CD4-positive, alpha-beta T cell (primary cell): ENCODE measurements around the gene STARD13. TPM values are rescaled to one million over a fixed set of nuclear protein-coding genes. Genes with fewer than 3 reads are reported as not detected.

Experiments used
- ATAC-seq: fragments of 200-7000 bp; cut with Tn5 transposase; one replicate; pipeline ENCODE4 v1.10.0; 2022; ENCODE audit warnings: mild to moderate bottlenecking; ENCODE audit not compliant: poor library complexity
- CTCF ChIA-PET: fragments of 350-600 bp; sonication (Branson Sonifier 250); formaldehyde crosslinking; loops from one replicate; lab custom pipeline; 2021; ENCODE audit warnings: antibody characterized with exemption, inconsistent platforms; lab: Charles Lee
- POLR2A ChIA-PET: fragments of 350-600 bp; sonication (Branson Sonifier 250); formaldehyde crosslinking; loops from one replicate; lab custom pipeline; 2021; ENCODE audit warnings: antibody characterized with exemption, inconsistent platforms; lab: Charles Lee
- DNase-seq, 14 experiments: peaks; one replicate each; pipeline ENCODE4 v3.0.0-alpha.2; 2013 to 2020; ENCODE audit warnings: mixed read lengths in 2 of 14
- H3K27ac ChIP-seq, 2 donors: one replicate each; pipeline versions ENCODE4 v1.5.1 to v1.7.0; 2013; ENCODE audit warnings: low read length in 2 of 2, low read depth in 1 of 2, mild to moderate bottlenecking in 1 of 2
- H3K27me3 ChIP-seq, 2 experiments: 1 replicate in 1 of 2; 2 replicates in 1 of 2; pipeline versions ENCODE4 v1.6.1 to v1.7.0; 2013; ENCODE audit warnings: low read length in 2 of 2, control low read depth in 1 of 2, mild to moderate bottlenecking in 1 of 2, moderate library complexity in 1 of 2; ENCODE audit not compliant: insufficient read depth in 2 of 2, control insufficient read depth in 1 of 2
- H3K36me3 ChIP-seq: one replicate; pipeline ENCODE4 v1.6.1; 2013; ENCODE audit warnings: low read length, control low read depth; ENCODE audit not compliant: insufficient read depth
- H3K4me1 ChIP-seq: one replicate; pipeline ENCODE4 v1.6.1; 2013; ENCODE audit warnings: low read length, control low read depth; ENCODE audit not compliant: insufficient read depth
- H3K4me3 ChIP-seq: one replicate; pipeline ENCODE4 v1.5.1; 2013; ENCODE audit warnings: mild to moderate bottlenecking, low read length, moderate library complexity
- H3K9me3 ChIP-seq, 2 experiments: 1 replicate in 1 of 2; 2 replicates in 1 of 2; pipeline versions ENCODE4 v1.6.1 to v1.7.0; 2013; ENCODE audit warnings: low read length in 2 of 2, mild to moderate bottlenecking in 2 of 2, control low read depth in 1 of 2, moderate library complexity in 1 of 2; ENCODE audit not compliant: control insufficient read depth in 1 of 2, insufficient read depth in 1 of 2
- H3K27ac Mint-ChIP-seq: one replicate; pipeline ENCODE4 v1.8.0; 2020; ENCODE audit warnings: mixed read lengths
- H3K27me3 Mint-ChIP-seq: one replicate; pipeline ENCODE4 v1.8.0; 2021; ENCODE audit warnings: mixed read lengths
- H3K36me3 Mint-ChIP-seq: one replicate; pipeline ENCODE4 v1.8.0; 2021; ENCODE audit warnings: low read depth, mixed read lengths
- H3K4me1 Mint-ChIP-seq: one replicate; pipeline ENCODE4 v1.8.0; 2021; ENCODE audit warnings: low read depth, mixed read lengths
- H3K4me3 Mint-ChIP-seq: one replicate; pipeline ENCODE4 v1.8.0; 2020; ENCODE audit warnings: mild to moderate bottlenecking, mixed read lengths
- H3K9me3 Mint-ChIP-seq: one replicate; pipeline ENCODE4 v1.8.0; 2020; ENCODE audit warnings: mixed read lengths
- intact Hi-C, 2 experiments: fragments of 100-400 bp; cut with DNase I in 1 of 2; cut with micrococcal nuclease in 1 of 2; formaldehyde crosslinking; loops; one replicate each; pipeline versions ENCODE4 v1.15.1 to v1.9.0; 2023 to 2025; cut with DNase I, micrococcal nuclease
- total RNA-seq, 174 experiments: library from RNA in 2 of 174; stranded (reverse) in 2 of 174; gene quantifications; one replicate each; pipeline ENCODE4 v1.2.3 and lab custom pipeline; 2021 to 2026
- TF ChIP-seq, protein P1 (sequence below): fragments of 200-600 bp; IDR thresholded peaks from one replicate; pipeline ENCODE4 v1.8.0; 2022; ENCODE audit warnings: antibody characterized with exemption, mild to moderate bottlenecking

STARD13 gene
- total RNA-seq, 2 experiments from 2014 or later, result not detected

- ATAC-seq (no peak), DNase-seq (no peak)
- no peak overlapping the region for H3K27ac Mint-ChIP-seq
- no peaks in the 10 kb centered on the region for H3K36me3 Mint-ChIP-seq
- ChIA-PET POLR2A (no interaction called here), CTCF (no interaction called here)
- Histone ChIP-seq H3K27ac (no peak overlapping the region), H3K4me1 (no peaks in the 10 kb centered on the region), H3K9me3 (no peaks in the 10 kb centered on the region), H3K4me3 (no peak overlapping the region), H3K36me3 (no peaks in the 10 kb centered on the region), H3K27me3 (no peaks in the 10 kb centered on the region)
- TF ChIP-seq, protein P1, sequence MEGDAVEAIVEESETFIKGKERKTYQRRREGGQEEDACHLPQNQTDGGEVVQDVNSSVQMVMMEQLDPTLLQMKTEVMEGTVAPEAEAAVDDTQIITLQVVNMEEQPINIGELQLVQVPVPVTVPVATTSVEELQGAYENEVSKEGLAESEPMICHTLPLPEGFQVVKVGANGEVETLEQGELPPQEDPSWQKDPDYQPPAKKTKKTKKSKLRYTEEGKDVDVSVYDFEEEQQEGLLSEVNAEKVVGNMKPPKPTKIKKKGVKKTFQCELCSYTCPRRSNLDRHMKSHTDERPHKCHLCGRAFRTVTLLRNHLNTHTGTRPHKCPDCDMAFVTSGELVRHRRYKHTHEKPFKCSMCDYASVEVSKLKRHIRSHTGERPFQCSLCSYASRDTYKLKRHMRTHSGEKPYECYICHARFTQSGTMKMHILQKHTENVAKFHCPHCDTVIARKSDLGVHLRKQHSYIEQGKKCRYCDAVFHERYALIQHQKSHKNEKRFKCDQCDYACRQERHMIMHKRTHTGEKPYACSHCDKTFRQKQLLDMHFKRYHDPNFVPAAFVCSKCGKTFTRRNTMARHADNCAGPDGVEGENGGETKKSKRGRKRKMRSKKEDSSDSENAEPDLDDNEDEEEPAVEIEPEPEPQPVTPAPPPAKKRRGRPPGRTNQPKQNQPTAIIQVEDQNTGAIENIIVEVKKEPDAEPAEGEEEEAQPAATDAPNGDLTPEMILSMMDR, result no peak
- intact Hi-C loops, result loop anchor here in 1 of 2 experiments (10.0 kb wide), 1 partner anchor 1945 kb away; no protein-coding TSS in a partner anchor
- H3K4me3 Mint-ChIP-seq, result no peak overlapping the region
- no peaks in the 10 kb centered on the region for H3K9me3 Mint-ChIP-seq
- no peaks in the 10 kb centered on the region for H3K4me1 Mint-ChIP-seq
- no peaks in the 10 kb centered on the region for H3K27me3 Mint-ChIP-seq
These were observed 65.6 kb downstream of the STARD13 start for GRCh38 chr13:33219926-33220325.

GRCh38 chr13:33218426-33218825, 67.1 kb downstream of the STARD13 start:
- no peaks in the 10 kb centered on the region for H3K36me3 Mint-ChIP-seq
- H3K36me3 ChIP-seq, result no peaks in the 10 kb centered on the region
- H3K27me3 ChIP-seq, result no peaks in the 10 kb centered on the region
- ATAC-seq, result no peak
- no peak overlapping the region for H3K4me3 Mint-ChIP-seq
- TF ChIP-seq, protein P1, result no peak
- intact Hi-C loops, result no loop called here
- H3K4me1 ChIP-seq, result no peaks in the 10 kb centered on the region
- no peaks in the 10 kb centered on the region for H3K27me3 Mint-ChIP-seq
- no peaks in the 10 kb centered on the region for H3K9me3 ChIP-seq
- H3K4me3 ChIP-seq, result no peak overlapping the region
- no peak for DNase-seq
- no peaks in the 10 kb centered on the region for H3K9me3 Mint-ChIP-seq
- POLR2A ChIA-PET, result no interaction called here
- no peaks in the 10 kb centered on the region for H3K4me1 Mint-ChIP-seq
- H3K27ac ChIP-seq, result no peak overlapping the region
- H3K27ac Mint-ChIP-seq, result no peak overlapping the region
- CTCF ChIA-PET, result no interaction called here

GRCh38 chr13:33218020-33218419, 67.5 kb downstream of the STARD13 start:
- Mint-ChIP-seq H3K9me3 (no peaks in the 10 kb centered on the region), H3K27ac (no peak overlapping the region), H3K36me3 (no peaks in the 10 kb centered on the region), H3K4me3 (no peak overlapping the region), H3K4me1 (no peaks in the 10 kb centered on the region), H3K27me3 (no peaks in the 10 kb centered on the region)
- intact Hi-C loops, result no loop called here
- ChIA-PET CTCF (no interaction called here), POLR2A (no interaction called here)
- H3K4me1 ChIP-seq, result no peaks in the 10 kb centered on the region
- TF ChIP-seq, protein P1, result no peak
- no peaks in the 10 kb centered on the region for H3K27me3 ChIP-seq
- no peaks in the 10 kb centered on the region for H3K9me3 ChIP-seq
- no peak for ATAC-seq
- no peak overlapping the region for H3K4me3 ChIP-seq
- no peaks in the 10 kb centered on the region for H3K36me3 ChIP-seq
- H3K27ac ChIP-seq, result no peak overlapping the region
- no peak for DNase-seq
